IgD-negative memory B cell (primary cell): ENCODE data around the gene FAM187B. TPM values are rescaled to one million over a fixed set of nuclear protein-coding genes. Genes with fewer than 3 reads are reported as not detected.
"Not testable (repeated sequence)": the region's sequence is repeated elsewhere in the genome, so short reads cannot be mapped to it uniquely, and the experiment has no call there.

ENCODE experiments used
- H3K27ac Mint-ChIP-seq, 3 donors: one replicate each; pipeline ENCODE4 v1.8.0; 2020 to 2022; ENCODE audit warnings: mild to moderate bottlenecking in 3 of 3, mixed read lengths in 3 of 3, moderate library complexity in 1 of 3
- H3K27me3 Mint-ChIP-seq: one replicate; pipeline ENCODE4 v1.8.0; 2021; ENCODE audit warnings: mixed read lengths
- H3K36me3 Mint-ChIP-seq: one replicate; pipeline ENCODE4 v1.8.0; 2020; ENCODE audit warnings: mild to moderate bottlenecking, mixed read lengths
- H3K4me1 Mint-ChIP-seq, 3 donors: one replicate each; pipeline ENCODE4 v1.8.0; 2020 to 2022; ENCODE audit warnings: mixed read lengths in 3 of 3, mild to moderate bottlenecking in 1 of 3
- H3K4me3 Mint-ChIP-seq, 4 donors: one replicate each; pipeline ENCODE4 v1.8.0; 2020 to 2022; ENCODE audit warnings: mild to moderate bottlenecking in 4 of 4, mixed read lengths in 4 of 4, moderate library complexity in 3 of 4
- H3K9me3 Mint-ChIP-seq, 3 donors: one replicate each; pipeline ENCODE4 v1.8.0; 2020 to 2021; ENCODE audit warnings: mixed read lengths in 3 of 3, mild to moderate bottlenecking in 1 of 3
- polyA plus RNA-seq: library from polyadenylated mRNA; unstranded; fragments of 300-500 nt; fragmentation: Illumina TruSeq; gene quantifications from one replicate; pipeline ENCODE4 v1.2.3, GENCODE V29; 2021

The FAM187B gene
- polyA plus RNA-seq, 1 donor from 2014 or later: not detected

DNA sequence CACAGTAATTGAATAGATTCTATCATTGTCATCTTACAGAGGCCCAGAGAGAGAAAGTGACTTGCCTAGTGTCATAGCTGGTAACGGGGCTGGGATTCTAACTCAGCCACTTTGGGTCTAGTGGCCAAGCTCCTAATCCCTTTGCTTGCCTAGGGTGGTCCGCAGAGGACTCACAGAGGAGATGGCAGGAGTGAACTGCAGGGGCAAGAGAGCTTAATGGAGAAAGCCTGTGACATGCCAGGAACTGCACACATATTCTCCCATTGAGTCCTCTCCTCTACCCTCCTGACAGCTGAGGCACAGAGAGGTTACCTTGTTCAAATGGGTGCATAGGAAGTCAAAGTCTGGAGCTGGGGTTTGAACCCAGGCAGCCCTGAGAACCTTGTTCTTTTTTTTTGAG lies 22.9 kb upstream of the FAM187B start:
- no peaks in the 10 kb centered on the region for H3K9me3 Mint-ChIP-seq
- no peaks in the 10 kb centered on the region for H3K36me3 Mint-ChIP-seq
- H3K4me3 Mint-ChIP-seq: peak overlapping the region in 2 of 4 donors; percentile 18 to 98
- H3K4me1 Mint-ChIP-seq: peaks cover 18 to 22% (median 19%) of the 10 kb centered on the region in 3 donors
- peak overlapping the region in 1 of 3 donors; percentile 78 for H3K27ac Mint-ChIP-seq
- no peaks in the 10 kb centered on the region for H3K27me3 Mint-ChIP-seq

DNA sequence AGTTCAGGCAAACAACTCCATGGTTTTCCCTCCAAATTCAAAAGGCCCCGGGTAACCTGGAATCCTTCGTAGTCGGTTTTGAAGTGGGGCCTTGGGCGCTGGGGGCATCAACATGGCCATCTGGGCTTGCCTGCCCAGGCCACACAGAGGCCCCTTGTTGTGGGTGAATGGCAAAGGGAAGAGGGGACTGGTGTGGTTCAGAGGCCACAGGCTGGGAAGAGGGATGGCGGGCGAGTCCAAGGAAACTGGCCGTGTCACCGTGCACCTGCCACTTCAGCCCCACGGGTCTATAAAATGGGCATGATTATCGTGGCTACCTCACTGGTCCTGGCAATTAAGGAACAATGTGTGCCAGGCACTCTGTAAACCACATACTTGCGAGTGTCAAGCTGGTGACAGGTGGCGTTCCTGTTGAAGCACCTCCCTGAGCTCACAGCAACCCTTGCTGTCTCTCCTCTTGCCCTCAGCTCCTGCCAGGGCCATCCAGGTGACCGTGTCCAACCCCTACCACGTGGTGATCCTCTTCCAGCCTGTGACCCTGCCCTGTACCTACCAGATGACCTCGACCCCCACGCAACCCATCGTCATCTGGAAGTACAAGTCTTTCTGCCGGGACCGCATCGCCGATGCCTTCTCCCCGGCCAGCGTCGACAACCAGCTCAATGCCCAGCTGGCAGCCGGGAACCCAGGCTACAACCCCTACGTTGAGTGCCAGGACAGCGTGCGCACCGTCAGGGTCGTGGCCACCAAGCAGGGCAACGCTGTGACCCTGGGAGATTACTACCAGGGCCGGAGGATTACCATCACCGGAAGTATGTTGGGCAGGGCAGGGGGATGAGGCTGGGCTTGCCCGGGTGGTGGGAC lies 21.5 kb upstream of the FAM187B start:
- H3K4me3 Mint-ChIP-seq: peak overlapping the region; percentile 93 to 99 (median 98)
- no peaks in the 10 kb centered on the region for H3K36me3 Mint-ChIP-seq
- no peaks in the 10 kb centered on the region for H3K9me3 Mint-ChIP-seq
- H3K27ac Mint-ChIP-seq: peak overlapping the region in 2 of 3 donors; percentile 68 to 91
- H3K27me3 Mint-ChIP-seq: no peaks in the 10 kb centered on the region
- H3K4me1 Mint-ChIP-seq: peaks cover 16 to 24% (median 19%) of the 10 kb centered on the region in 3 donors

DNA sequence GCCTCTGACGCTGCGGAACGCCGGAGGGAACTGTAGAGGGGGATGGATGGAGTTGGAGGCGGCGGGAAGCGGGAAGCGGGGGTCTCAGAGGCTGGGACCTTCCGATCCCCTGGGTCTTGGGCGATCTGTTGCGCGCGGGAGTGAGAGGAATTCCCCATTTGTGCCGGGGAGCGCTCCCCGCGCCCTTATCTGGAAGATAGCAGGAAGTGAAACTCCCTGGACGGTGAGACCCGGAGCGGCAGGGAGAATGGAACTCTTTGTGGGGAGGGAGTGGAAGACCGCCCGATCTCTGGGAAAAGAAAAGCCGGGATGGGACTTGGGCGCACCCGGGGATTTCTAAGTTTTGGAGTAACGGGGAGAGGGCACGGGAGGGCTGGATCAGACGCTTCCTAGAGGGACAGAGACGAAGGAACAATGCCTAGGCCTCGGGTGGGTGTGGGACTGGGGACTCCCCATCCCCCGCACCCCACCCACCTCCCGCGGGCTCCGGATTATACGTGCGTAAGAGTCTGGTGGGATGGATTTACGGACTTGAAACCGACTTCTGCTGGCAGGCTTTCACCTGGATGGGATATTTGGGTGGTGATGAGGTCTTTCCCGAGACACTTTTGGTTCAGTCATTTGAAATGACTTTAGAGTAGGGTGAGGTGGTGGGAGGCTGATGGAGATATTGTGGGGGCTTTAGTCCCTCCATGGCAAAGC lies 20.8 kb upstream of the FAM187B start:
- H3K27me3 Mint-ChIP-seq: no peaks in the 10 kb centered on the region
- H3K9me3 Mint-ChIP-seq: no peaks in the 10 kb centered on the region
- peak overlapping the region; percentile 91 to 98 (median 97) for H3K27ac Mint-ChIP-seq
- peaks cover 16 to 24% (median 19%) of the 10 kb centered on the region in 3 donors for H3K4me1 Mint-ChIP-seq
- H3K36me3 Mint-ChIP-seq: no peaks in the 10 kb centered on the region
- peak overlapping the region; percentile 93 to 99 (median 98) for H3K4me3 Mint-ChIP-seq

DNA sequence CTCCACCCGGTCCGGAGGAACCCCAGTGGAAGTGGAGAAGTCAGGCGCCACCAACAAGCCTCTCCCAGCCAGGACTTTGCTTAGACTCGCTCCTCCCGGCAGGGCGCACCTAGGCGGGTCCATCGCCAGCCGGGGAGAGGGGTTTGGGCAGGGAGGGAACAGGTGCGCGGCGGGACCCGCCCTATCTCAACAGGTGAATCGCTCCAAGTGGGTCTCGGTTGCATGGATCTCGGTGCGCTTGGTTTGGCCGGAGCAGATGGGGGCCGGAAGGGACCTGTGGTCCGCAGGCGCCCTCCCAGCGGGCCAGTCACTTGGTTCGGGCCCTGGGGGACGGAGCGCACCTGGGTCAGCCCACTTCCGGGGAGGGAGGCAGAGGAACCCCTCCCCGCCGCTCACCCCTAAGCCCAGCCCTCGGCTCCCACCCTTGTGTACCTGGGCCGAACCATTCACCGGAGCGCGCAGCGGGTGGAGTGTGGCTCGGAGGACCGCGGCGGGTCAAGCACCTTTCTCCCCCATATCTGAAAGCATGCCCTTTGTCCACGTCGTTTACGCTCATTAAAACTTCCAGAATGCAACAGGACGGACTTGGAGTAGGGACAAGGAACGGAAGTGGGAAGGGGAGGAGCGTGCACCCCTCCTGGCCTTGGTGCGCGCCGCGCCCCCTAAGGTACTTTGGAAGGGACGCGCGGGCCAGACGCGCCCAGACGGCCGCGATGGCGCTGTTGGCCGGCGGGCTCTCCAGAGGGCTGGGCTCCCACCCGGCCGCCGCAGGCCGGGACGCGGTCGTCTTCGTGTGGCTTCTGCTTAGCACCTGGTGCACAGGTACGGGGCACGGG lies 20.0 kb upstream of the FAM187B start, which contains the start of gene LSR:
Gene LSR, plus strand, starts transcription at position 693 of the 836 bp plus-strand sequence. Its CDS starts 21 bp downstream, at position 714.
- H3K9me3 Mint-ChIP-seq: no peaks in the 10 kb centered on the region
- H3K27ac Mint-ChIP-seq: peak within 1 kb of the TSS; percentile 91 to 98 (median 97)
- H3K4me3 Mint-ChIP-seq: peak within 1 kb of the TSS; percentile 93 to 99 (median 98)
- peaks cover 16 to 28% (median 19%) of the 10 kb centered on the region in 3 donors for H3K4me1 Mint-ChIP-seq
- H3K36me3 Mint-ChIP-seq: no peaks in the 10 kb centered on the region
- no peaks in the 10 kb centered on the region for H3K27me3 Mint-ChIP-seq

DNA sequence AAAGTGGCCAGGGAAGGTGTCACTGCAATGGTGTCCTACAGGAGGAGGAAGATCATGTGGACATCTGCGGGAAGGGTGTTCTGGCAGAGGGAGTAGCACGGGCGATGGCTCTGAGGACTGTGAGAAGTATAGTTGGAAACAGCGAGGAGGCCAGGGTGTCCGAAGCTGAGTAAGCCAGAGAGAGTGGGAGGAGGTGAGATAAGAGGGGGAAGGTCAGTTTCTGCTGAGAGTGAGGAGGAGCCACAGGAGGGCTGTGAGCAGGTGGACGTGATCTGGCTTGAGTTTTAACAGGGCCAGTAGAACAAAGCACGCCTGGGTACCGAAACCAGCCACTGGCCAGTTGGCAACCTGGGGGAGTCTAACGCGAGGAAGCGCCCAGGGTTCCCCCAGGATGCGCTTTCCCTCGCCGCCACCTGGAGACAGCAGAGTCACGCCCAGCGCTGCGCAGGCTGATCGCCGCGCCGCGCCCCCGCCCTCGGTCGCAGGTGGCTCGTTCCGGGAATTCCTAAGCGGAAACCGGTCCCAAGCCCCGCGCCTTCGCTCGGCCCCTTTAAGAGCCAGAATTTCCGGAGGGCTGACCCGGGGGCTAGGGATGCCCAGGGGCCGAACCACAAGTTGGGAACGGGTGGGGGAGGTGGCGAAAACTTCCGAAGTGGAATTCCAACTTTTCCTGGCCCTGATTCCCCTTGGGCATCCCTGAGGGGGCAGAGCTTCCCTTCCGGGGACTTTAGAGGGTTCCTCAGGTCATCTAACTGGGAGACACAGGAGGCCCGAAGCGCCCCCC lies 19.2 kb upstream of the FAM187B start:
- Mint-ChIP-seq H3K4me1 (peaks cover 16 to 30% (median 16%) of the 10 kb centered on the region in 3 donors), H3K27ac (peak overlapping the region; percentile 91 to 98 (median 97)), H3K9me3 (no peaks in the 10 kb centered on the region), H3K36me3 (no peaks in the 10 kb centered on the region), H3K4me3 (peak overlapping the region; percentile 93 to 99 (median 98)), H3K27me3 (no peaks in the 10 kb centered on the region)

GRCh38 chr19:35246466-35247092 lies 18.0 kb upstream of the FAM187B start:
- no peaks in the 10 kb centered on the region for H3K36me3 Mint-ChIP-seq
- H3K4me3 Mint-ChIP-seq: peak overlapping the region in 3 of 4 donors; percentile 34 to 98 (median 56)
- no peaks in the 10 kb centered on the region for H3K9me3 Mint-ChIP-seq
- peak overlapping the region in 2 of 3 donors; percentile 67 to 91 for H3K27ac Mint-ChIP-seq
- no peaks in the 10 kb centered on the region for H3K27me3 Mint-ChIP-seq
- peaks cover 15 to 30% (median 15%) of the 10 kb centered on the region in 3 donors for H3K4me1 Mint-ChIP-seq

GRCh38 chr19:35241417-35241816 lies 12.9 kb upstream of the FAM187B start:
- Mint-ChIP-seq H3K36me3 (no peaks in the 10 kb centered on the region), H3K4me1 (peaks cover 11 to 20% (median 14%) of the 10 kb centered on the region in 3 donors), H3K9me3 (peaks cover 0 to 2% (median 0%) of the 10 kb centered on the region in 3 donors), H3K4me3 (peak overlapping the region in 2 of 4 donors; percentile 39 to 63), H3K27me3 (no peaks in the 10 kb centered on the region), H3K27ac (peak overlapping the region in 1 of 3 donors; percentile 23)

DNA sequence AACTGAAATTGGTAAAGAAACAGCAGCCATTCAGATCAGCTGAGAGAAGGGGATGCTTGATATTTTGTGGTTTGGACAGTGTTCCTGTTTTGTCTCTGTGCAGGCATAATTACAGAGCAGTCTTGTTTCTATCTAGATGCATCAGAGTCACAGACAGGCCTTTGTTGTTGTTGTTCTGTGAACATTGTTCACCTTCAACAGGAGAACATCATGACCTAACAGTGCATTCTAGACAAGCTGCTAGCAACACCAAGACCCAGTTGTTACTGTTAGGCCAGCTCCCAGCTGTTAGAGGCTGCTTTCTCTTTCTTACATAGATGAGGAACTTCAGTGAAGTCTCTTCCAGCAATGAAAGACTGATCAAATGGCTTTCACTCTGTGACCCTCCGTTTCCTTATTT lies 11.8 kb upstream of the FAM187B start:
- H3K27me3 Mint-ChIP-seq: no peaks in the 10 kb centered on the region
- peaks cover 0 to 2% (median 0%) of the 10 kb centered on the region in 3 donors for H3K9me3 Mint-ChIP-seq
- H3K4me1 Mint-ChIP-seq: peaks cover 11 to 16% (median 14%) of the 10 kb centered on the region in 3 donors
- H3K4me3 Mint-ChIP-seq: peak overlapping the region in 3 of 4 donors; percentile 2 to 82 (median 60)
- H3K36me3 Mint-ChIP-seq: no peaks in the 10 kb centered on the region
- H3K27ac Mint-ChIP-seq: peak overlapping the region; percentile 32 to 80 (median 73)

GRCh38 chr19:35239597-35239996 lies 11.1 kb upstream of the FAM187B start:
- not testable (repeated sequence) for H3K9me3 Mint-ChIP-seq, H3K36me3 Mint-ChIP-seq, H3K4me3 Mint-ChIP-seq, H3K27me3 Mint-ChIP-seq
- peak overlapping the region in 2 of 3 donors; percentile 73 to 80 for H3K27ac Mint-ChIP-seq
- H3K4me1 Mint-ChIP-seq: peaks cover 11 to 16% (median 14%) of the 10 kb centered on the region in 3 donors

DNA sequence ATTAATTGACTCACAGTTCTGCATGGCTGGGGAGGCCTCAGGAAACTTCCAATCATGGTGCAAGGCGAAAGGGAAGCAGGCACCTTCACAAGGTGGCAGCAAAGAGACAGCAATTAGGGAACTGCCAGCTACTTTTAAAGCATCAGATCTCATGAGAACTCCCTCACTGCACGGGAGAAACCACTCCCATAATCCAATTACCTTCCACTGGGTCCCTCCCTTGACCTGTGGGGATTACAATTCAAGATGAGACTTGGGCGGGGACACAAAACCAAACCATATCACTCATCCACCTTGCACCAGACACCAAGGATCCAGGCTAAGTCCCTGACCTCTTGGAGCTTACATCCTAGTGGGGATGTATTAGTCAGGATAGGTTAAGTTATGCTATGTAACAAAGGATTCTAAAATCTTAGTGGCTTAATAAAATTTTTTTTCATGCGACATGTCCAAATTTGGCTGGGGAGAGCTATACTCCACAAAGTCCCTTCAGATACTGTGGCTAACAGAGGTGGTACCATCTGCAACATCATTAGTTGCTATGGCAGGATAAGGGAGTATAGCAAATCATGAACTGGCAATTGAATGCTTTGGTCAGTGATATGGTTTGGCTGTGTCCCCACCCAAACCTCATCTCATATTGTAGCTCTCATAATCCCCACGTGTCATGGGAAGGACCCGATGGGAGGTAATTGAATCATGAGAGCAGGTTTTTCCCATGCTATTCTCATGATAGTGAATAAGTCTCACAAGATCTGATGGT lies 8.3 kb upstream of the FAM187B start:
- Mint-ChIP-seq H3K27me3 (no peaks in the 10 kb centered on the region), H3K4me3 (no peak overlapping the region), H3K36me3 (no peaks in the 10 kb centered on the region), H3K9me3 (peaks cover 0 to 2% (median 0%) of the 10 kb centered on the region in 3 donors), H3K4me1 (peaks cover 10 to 14% (median 12%) of the 10 kb centered on the region in 3 donors), H3K27ac (no peak overlapping the region)

- H3K36me3 Mint-ChIP-seq: no peaks in the 10 kb centered on the region
- H3K9me3 Mint-ChIP-seq: no peaks in the 10 kb centered on the region
- peaks cover 0 to 3% (median 1%) of the 10 kb centered on the region in 3 donors for H3K4me1 Mint-ChIP-seq
- no peak overlapping the region for H3K4me3 Mint-ChIP-seq
- H3K27ac Mint-ChIP-seq: no peak overlapping the region
- peaks cover 2% of the 10 kb centered on the region for H3K27me3 Mint-ChIP-seq
Observed at GRCh38 chr19:35232912-35233311, 4.4 kb upstream of the FAM187B start.

DNA sequence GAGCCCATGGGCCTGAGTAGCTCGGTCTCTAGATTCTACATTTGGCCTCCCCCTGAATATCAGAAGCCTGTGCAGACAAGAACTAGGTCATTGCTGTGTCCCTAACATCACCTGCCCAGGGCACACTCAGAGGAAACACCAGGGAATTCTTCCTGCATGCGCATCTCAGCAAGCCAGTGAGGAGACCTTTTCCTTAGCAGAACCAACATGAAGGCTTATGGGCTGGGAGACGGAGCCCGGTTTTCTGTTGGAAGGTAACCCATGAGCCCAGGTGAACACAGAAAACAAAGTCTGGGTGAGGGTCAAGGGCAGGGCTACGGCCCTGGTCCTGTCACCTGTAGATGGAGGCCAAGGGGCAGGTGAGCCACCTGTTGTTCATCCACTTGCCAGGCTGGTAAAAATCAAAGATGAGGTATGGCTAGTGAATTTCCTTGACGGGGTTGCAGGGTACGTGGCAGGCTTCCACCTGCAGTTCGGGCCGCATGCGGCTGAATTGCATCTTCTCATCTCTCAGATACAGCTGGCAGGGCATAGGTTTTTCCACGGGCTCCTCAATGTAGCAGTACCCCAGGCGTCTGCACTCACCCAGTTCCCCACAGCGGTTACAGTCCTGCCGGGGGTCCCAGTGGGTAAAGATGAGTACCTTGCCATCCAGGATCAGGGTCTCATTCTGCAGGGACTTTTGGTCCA lies 3.6 kb upstream of the FAM187B start:
- peaks cover 2% of the 10 kb centered on the region for H3K27me3 Mint-ChIP-seq
- H3K27ac Mint-ChIP-seq: no peak overlapping the region
- no peak overlapping the region for H3K4me3 Mint-ChIP-seq
- H3K36me3 Mint-ChIP-seq: no peaks in the 10 kb centered on the region
- no peaks in the 10 kb centered on the region for H3K9me3 Mint-ChIP-seq
- H3K4me1 Mint-ChIP-seq: peaks cover 0 to 3% (median 1%) of the 10 kb centered on the region in 3 donors
